Fibroblast of lung (primary cell): ENCODE results near the gene DTX1. TPM values are rescaled to one million over a fixed set of nuclear protein-coding genes. Genes with fewer than 3 reads are reported as not detected.

ENCODE experiments used
- DNase-seq, 2 donors: peaks; one replicate each; pipeline versions ENCODE4 v3.0.0 to v3.0.0-alpha.2; 2010; ENCODE audit warnings: low read depth in 2 of 2
- H2AFZ ChIP-seq: 2 replicates; pipeline ENCODE4 v1.5.1; 2012; ENCODE audit warnings: low read length, control low read depth, inconsistent platforms
- H3K27ac ChIP-seq: 2 replicates; pipeline ENCODE4 v1.5.1; 2011; ENCODE audit warnings: low read length, control low read depth; ENCODE audit not compliant: insufficient read depth
- H3K27me3 ChIP-seq: 2 replicates; pipeline ENCODE4 v1.5.1; 2011; ENCODE audit warnings: mild to moderate bottlenecking, low read length; ENCODE audit not compliant: control insufficient read depth, insufficient read depth
- H3K36me3 ChIP-seq: 2 replicates; pipeline ENCODE4 v1.5.1; 2011; ENCODE audit warnings: low read length; ENCODE audit not compliant: control insufficient read depth, insufficient read depth
- H3K4me1 ChIP-seq: 2 replicates; pipeline ENCODE4 v1.5.1; 2011; ENCODE audit warnings: low read length; ENCODE audit not compliant: control insufficient read depth, insufficient read depth; ENCODE audit errors: extremely low read depth
- H3K4me2 ChIP-seq: 2 replicates; pipeline ENCODE4 v1.5.1; 2011; ENCODE audit warnings: low read length, control low read depth; ENCODE audit not compliant: insufficient read depth; ENCODE audit errors: extremely low read depth
- H3K4me3 ChIP-seq, 4 experiments: fragments of 200-600 bp in 1 of 4; sonication (generic) in 1 of 4; replicated peaks in 1 of 4; 2 replicates each; pipeline ENCODE4 v1.5.1; 2011 to 2016; ENCODE audit warnings: low read length in 4 of 4, low read depth in 3 of 4, mild to moderate bottlenecking in 3 of 4, control low read depth in 2 of 4, inconsistent platforms in 1 of 4, mixed read lengths in 1 of 4; ENCODE audit not compliant: insufficient read depth in 1 of 4; ENCODE audit errors: control extremely low read depth in 1 of 4
- H3K79me2 ChIP-seq: 2 replicates; pipeline ENCODE4 v1.5.1; 2012; ENCODE audit warnings: mild to moderate bottlenecking, low read length, inconsistent platforms; ENCODE audit not compliant: control insufficient read depth, insufficient read depth
- H3K9ac ChIP-seq: 2 replicates; pipeline ENCODE4 v1.5.1; 2011; ENCODE audit warnings: mild to moderate bottlenecking, low read length, control low read depth; ENCODE audit not compliant: insufficient read depth
- H3K9me3 ChIP-seq: 2 replicates; pipeline ENCODE4 v1.5.1; 2012; ENCODE audit warnings: low read depth, low read length; ENCODE audit not compliant: control insufficient read depth, insufficient read depth
- H4K20me1 ChIP-seq: 2 replicates; pipeline ENCODE4 v1.5.1; 2011; ENCODE audit warnings: low read length; ENCODE audit not compliant: control insufficient read depth, insufficient read depth; ENCODE audit errors: extremely low read depth
- EZH2 ChIP-seq: IDR thresholded peaks from 2 replicates; pipeline ENCODE4 v1.5.1; 2012; ENCODE audit warnings: low read length, control low read depth, mild to moderate bottlenecking; ENCODE audit errors: missing control alignments
- polyA plus RNA-seq, 2 donors: library from polyadenylated mRNA; depleted of rRNA in 1 of 2; stranded (reverse) in 1 of 2; unstranded in 1 of 2; fragments of >200 nt; gene quantifications; 2 replicates each; pipeline ENCODE4 v1.2.1, GENCODE V29; 2011 to 2012; ENCODE audit warnings: missing spikeins in 1 of 2
- total RNA-seq: library from RNA; depleted of rRNA; stranded (reverse); fragments of >200 nt; gene quantifications from 2 replicates; pipeline ENCODE4 v1.2.1, GENCODE V29; 2014
- TF ChIP-seq, protein P1 (sequence below), 2 donors: IDR thresholded peaks in 1 of 2; conservative IDR thresholded peaks in 1 of 2; 1 replicate in 1 of 2; 2 replicates in 1 of 2; pipeline ENCODE4 v1.5.1; 2011 to 2012; ENCODE audit warnings: low read length in 2 of 2, control low read depth in 1 of 2, inconsistent platforms in 1 of 2, low read depth in 1 of 2, mild to moderate bottlenecking in 1 of 2

DTX1 gene
- total and polyA plus RNA-seq, 2 donors (not counting 1 experiment from before 2014, with no cell fraction given) = not detected

DNA sequence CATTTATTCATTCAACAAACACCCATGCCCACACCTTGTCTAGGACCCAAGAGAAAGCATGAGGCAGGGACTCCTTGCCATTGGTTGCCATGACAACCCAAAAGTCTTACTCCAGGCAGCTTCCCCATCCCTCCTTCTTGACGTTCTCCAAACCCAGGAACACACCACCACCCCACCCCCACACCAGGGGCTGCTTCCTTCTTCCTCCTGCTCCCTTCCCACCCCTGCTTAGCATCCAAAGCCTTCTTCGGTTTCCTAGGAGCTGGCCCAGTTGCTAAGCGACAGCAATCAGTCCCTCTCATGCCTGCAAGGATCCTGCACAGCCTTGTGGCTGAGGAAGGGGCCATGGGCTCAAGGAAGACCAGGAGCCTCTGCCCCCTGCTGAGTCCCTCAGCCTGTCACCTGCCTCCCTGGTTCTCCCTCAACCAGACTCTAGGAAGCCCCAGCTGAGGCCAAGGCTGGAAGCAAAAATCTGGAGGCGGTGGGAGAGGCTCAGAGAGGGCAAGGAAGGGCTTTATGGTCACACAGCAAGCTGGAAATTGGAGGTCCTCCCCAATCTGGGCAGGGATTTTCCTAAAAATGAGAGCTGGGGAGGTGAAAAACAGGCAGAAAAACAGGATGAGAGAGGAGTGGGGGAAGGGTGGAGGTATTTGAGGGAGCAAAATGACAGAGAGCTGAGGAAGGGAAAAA lies 63.6 kb downstream of the DTX1 start:
- no peak for DNase-seq

DNA sequence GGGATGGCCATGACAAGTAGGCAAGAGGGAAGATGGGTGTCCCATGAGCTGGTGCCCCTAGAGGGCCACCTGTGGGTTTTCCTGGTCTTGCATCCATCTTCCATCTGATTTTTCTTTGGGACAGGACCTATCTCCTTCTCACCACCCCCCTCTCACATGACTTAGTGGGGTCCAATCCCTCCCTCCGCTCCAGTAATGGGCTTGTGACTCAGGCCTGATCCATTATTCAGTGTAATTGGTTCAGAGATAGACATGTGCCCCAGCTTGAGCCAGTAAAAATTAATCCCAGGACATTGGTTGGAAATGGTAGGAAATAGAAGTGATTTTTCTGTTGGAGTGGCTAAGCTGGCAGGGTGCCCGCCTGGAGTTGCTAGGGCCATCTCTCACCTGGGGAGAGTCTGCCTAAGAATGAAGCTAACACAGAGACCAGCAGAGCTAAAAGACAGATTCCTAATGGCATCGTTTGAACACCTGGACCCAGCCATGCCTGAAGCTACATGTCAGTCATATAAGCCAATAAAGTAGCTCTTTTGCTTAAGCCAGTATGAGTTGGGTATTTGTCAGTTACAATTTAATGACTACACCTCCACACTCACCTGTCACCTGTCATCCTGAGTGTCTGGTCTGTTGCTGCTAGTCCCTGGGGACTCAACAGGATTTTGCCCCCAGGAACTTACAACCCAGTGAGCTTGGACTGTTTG lies 64.3 kb downstream of the DTX1 start:
- no peaks in the 10 kb centered on the region for H3K9me3 ChIP-seq

More for the DNA sequence above, 63.6 kb downstream of the DTX1 start:
- H3K36me3 ChIP-seq = no peaks in the 10 kb centered on the region
- no peak overlapping the region for H3K27ac ChIP-seq
- H3K4me3 ChIP-seq = no peak overlapping the region
- no peaks in the 10 kb centered on the region for H3K79me2 ChIP-seq
- no peaks in the 10 kb centered on the region for H4K20me1 ChIP-seq
- no peak overlapping the region for H2AFZ ChIP-seq
- H3K4me2 ChIP-seq = no peak overlapping the region
- H3K9ac ChIP-seq = no peak overlapping the region
- H3K4me1 ChIP-seq = no peaks in the 10 kb centered on the region
- no peaks in the 10 kb centered on the region for H3K27me3 ChIP-seq
- TF ChIP-seq, protein P1, sequence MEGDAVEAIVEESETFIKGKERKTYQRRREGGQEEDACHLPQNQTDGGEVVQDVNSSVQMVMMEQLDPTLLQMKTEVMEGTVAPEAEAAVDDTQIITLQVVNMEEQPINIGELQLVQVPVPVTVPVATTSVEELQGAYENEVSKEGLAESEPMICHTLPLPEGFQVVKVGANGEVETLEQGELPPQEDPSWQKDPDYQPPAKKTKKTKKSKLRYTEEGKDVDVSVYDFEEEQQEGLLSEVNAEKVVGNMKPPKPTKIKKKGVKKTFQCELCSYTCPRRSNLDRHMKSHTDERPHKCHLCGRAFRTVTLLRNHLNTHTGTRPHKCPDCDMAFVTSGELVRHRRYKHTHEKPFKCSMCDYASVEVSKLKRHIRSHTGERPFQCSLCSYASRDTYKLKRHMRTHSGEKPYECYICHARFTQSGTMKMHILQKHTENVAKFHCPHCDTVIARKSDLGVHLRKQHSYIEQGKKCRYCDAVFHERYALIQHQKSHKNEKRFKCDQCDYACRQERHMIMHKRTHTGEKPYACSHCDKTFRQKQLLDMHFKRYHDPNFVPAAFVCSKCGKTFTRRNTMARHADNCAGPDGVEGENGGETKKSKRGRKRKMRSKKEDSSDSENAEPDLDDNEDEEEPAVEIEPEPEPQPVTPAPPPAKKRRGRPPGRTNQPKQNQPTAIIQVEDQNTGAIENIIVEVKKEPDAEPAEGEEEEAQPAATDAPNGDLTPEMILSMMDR (conservative IDR thresholded peaks at IDR 0.05 in 1 of 2, IDR thresholded peaks at IDR 0.05 in 1 of 2; ENCODE audit: low read depth in 1 of 2, low read length in 2 of 2) = no peak
- no peak for TF ChIP-seq EZH2
- H3K9me3 ChIP-seq = no peaks in the 10 kb centered on the region

DNA sequence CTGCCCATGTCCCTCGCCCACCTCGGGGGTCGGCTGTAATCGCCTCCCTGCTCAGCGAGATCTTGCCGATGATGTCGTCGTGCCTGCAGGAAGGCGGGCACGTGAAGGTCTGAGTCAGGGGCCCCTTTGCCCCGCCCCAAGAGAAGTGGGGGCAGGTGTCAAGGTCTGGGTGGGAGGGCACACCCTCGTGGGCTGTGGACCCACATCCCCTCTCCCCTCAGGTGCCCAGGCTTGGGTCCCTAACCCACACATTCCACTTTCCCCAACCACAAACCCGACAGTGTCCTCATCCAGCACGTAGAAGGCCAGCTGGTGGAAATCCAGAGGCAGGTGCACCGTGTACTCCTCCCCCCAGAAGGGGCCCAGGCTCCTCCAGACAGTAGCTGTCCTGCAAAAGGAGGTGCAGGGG lies 71.3 kb downstream of the DTX1 start:
- H3K4me3 ChIP-seq = no peak overlapping the region
- no peak overlapping the region for H2AFZ ChIP-seq
- H3K9me3 ChIP-seq = no peaks in the 10 kb centered on the region
- no peak overlapping the region for H3K27ac ChIP-seq
- no peak for TF ChIP-seq EZH2
- TF ChIP-seq, protein P1 (conservative IDR thresholded peaks at IDR 0.05 in 1 of 2, IDR thresholded peaks at IDR 0.05 in 1 of 2; ENCODE audit: low read depth in 1 of 2, low read length in 2 of 2) = no peak
- H3K4me2 ChIP-seq = no peak overlapping the region
- no peak for DNase-seq
- no peaks in the 10 kb centered on the region for H3K36me3 ChIP-seq
- no peaks in the 10 kb centered on the region for H3K79me2 ChIP-seq
- no peaks in the 10 kb centered on the region for H4K20me1 ChIP-seq
- H3K4me1 ChIP-seq = no peaks in the 10 kb centered on the region
- H3K27me3 ChIP-seq = no peaks in the 10 kb centered on the region
- H3K9ac ChIP-seq = no peak overlapping the region

More for the DNA sequence above, 64.3 kb downstream of the DTX1 start:
- Histone ChIP-seq H3K36me3 (no peaks in the 10 kb centered on the region), H3K9ac (no peak overlapping the region), H3K79me2 (no peaks in the 10 kb centered on the region), H4K20me1 (no peaks in the 10 kb centered on the region), H3K27ac (no peak overlapping the region), H3K27me3 (no peaks in the 10 kb centered on the region), H3K4me2 (no peak overlapping the region), H3K4me3 (no peak overlapping the region), H3K4me1 (no peaks in the 10 kb centered on the region), H2AFZ (no peak overlapping the region)
- TF ChIP-seq, protein P1 (conservative IDR thresholded peaks at IDR 0.05 in 1 of 2, IDR thresholded peaks at IDR 0.05 in 1 of 2; ENCODE audit: low read depth in 1 of 2, low read length in 2 of 2) = no peak
- TF ChIP-seq EZH2 = no peak
- no peak for DNase-seq
